Measurements from ENCODE around the gene AASDH. TPM values are rescaled to one million over a fixed set of nuclear protein-coding genes. Genes with fewer than 3 reads are reported as not detected.
A peak's percentile ranks its signal among the peaks of the same experiment; 100 is the strongest.

AASDH gene
- total and polyA plus RNA-seq, 12 donors: 2.0 to 8.7 (median 6.2) TPM

DNA sequence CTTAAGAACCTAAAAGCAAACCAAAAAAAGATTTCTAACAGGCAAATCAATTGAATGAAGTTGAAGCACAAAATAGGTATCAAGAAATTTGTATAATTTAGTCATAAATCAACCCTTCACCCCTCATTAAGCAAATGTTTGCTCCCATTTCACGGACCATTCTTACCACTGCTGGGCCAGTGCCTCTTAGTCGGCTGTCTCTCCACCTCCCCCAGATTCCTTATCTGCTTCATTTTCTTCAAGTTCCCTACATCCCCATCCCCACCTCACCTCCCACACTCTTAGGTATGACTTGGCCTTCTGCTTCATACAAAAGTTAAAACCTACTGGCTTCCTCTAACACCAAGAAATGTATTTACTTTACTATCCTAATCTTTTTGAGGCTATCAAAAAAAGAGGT is 11.8 kb downstream of the AASDH start:
- DNase-seq (no peak), ATAC-seq (no peak)
- TF ChIP-seq, protein P1, sequence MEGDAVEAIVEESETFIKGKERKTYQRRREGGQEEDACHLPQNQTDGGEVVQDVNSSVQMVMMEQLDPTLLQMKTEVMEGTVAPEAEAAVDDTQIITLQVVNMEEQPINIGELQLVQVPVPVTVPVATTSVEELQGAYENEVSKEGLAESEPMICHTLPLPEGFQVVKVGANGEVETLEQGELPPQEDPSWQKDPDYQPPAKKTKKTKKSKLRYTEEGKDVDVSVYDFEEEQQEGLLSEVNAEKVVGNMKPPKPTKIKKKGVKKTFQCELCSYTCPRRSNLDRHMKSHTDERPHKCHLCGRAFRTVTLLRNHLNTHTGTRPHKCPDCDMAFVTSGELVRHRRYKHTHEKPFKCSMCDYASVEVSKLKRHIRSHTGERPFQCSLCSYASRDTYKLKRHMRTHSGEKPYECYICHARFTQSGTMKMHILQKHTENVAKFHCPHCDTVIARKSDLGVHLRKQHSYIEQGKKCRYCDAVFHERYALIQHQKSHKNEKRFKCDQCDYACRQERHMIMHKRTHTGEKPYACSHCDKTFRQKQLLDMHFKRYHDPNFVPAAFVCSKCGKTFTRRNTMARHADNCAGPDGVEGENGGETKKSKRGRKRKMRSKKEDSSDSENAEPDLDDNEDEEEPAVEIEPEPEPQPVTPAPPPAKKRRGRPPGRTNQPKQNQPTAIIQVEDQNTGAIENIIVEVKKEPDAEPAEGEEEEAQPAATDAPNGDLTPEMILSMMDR (IDR thresholded peaks at IDR 0.05): no peak
- H3K27me3 ChIP-seq: no peaks in the 10 kb centered on the region
- peaks cover 0 to 59% (median 6%) of the 10 kb centered on the region in 9 donors for H3K36me3 ChIP-seq
- H3K4me3 ChIP-seq: no peak overlapping the region
- H3K9me3 ChIP-seq: no peaks in the 10 kb centered on the region
- H3K4me1 ChIP-seq: peaks cover 0 to 9% (median 0%) of the 10 kb centered on the region in 9 donors
- no peak overlapping the region for H3K27ac ChIP-seq
- WGBS, 2 donors: 70 to 81% methylated on average over 2 of the region's 2 CpGs
- intact Hi-C loops (cut with DNase I): no loop called here

DNA sequence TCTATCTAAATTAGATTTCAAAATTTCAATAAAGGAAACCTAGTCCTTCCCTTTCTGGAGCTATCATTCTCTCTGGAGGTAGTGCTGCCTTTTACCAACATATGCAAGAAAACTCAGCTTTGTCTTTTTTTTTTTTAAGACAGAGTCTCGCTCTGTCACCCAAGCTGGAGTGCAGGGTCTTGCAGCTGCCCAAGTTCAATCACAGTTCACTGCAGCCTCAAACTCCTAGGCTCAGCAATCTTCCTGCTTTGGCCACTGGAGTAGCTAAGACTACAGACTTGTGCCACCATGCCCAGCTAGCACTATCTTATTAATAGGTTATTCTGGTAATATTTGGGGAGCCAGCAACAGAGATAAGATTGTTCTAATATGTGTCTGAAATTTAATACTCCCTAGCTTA is 12.3 kb downstream of the AASDH start:
- TF ChIP-seq, protein P1 (IDR thresholded peaks at IDR 0.05): no peak
- H3K9me3 ChIP-seq: no peaks in the 10 kb centered on the region
- H3K27me3 ChIP-seq: no peaks in the 10 kb centered on the region
- no peak overlapping the region for H3K4me3 ChIP-seq
- H3K27ac ChIP-seq: no peak overlapping the region
- H3K4me1 ChIP-seq: peaks cover 0 to 9% (median 0%) of the 10 kb centered on the region in 9 donors
- WGBS, 2 donors: 92 to 97% methylated on average over 1 of the region's 1 CpG
- intact Hi-C loops (cut with DNase I): no loop called here
- peaks cover 0 to 59% (median 11%) of the 10 kb centered on the region in 9 donors for H3K36me3 ChIP-seq
- ATAC-seq (no peak), DNase-seq (no peak)

DNA sequence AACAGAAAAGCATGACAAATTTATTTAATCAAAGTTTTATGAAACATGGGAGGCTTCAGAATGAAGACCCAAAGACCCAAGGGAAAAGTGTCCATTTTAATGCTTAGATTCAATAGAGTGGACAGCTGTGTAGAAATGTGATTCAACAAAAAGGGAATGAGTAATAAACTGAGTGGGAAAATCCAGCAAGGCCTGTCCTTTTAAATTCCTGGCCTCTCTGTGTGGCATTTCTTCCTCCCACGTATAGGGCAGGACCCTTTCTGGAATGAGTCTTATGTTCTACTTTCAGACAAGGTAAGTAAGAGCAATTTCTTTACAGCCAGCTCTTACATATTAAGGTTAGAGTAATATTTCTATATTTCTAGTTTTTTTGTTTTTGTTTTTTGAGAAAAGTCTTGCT is 14.5 kb downstream of the AASDH start:
- DNase-seq (no peak), ATAC-seq (no peak)
- no peak overlapping the region for H3K27ac ChIP-seq
- H3K36me3 ChIP-seq: peaks cover 0 to 56% (median 13%) of the 10 kb centered on the region in 9 donors
- H3K27me3 ChIP-seq: no peaks in the 10 kb centered on the region
- peaks cover 0 to 9% (median 0%) of the 10 kb centered on the region in 9 donors for H3K4me1 ChIP-seq
- H3K9me3 ChIP-seq: no peaks in the 10 kb centered on the region
- TF ChIP-seq, protein P1 (IDR thresholded peaks at IDR 0.05): no peak
- WGBS, 2 donors: 2 to 72% methylated on average over 1 of the region's 1 CpG
- no peak overlapping the region for H3K4me3 ChIP-seq
- intact Hi-C loops (cut with DNase I): no loop called here

DNA sequence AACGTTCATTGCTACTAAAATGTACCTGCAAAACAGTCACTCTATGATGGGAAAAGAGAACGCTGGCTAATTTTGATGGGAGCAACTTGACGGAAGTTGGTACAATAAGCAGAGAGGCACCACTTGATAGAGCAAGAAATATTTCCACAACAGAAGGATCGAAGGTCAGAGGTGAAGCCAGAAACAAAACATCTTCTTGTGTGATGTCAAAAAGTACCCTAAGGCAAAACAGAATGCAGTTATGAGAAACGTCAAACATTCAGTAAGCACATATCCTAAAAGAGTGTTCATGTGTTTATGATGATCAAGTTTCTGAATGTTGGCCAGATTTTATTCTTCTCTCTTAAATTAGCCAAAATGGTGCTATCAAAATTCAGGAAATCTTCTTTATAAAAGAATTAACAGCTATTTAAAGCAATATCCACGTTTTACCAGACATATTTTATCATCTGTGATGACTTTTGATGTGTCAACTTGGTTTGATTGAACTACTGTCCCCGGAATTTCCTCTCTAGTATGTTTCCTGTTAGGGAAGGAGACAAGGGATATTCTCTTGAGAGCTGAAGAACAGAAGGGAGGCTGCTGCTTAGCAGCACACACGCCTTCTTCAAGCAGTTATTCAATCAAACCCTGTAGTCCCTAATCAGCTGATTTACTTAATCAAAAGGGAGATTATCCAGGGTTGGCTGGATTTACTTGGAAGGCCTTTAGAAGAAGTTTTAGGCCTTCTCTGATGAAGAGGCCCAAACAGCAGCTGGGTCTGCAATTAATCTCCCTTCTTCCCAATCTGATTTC is 15.7 kb downstream of the AASDH start:
- TF ChIP-seq, protein P1 (IDR thresholded peaks at IDR 0.05): no peak
- H3K4me3 ChIP-seq: no peak overlapping the region
- peaks cover 0 to 55% (median 13%) of the 10 kb centered on the region in 9 donors for H3K36me3 ChIP-seq
- DNase-seq: no peak
- H3K4me1 ChIP-seq: peaks cover 0 to 9% (median 0%) of the 10 kb centered on the region in 9 donors
- no peaks in the 10 kb centered on the region for H3K9me3 ChIP-seq
- no peaks in the 10 kb centered on the region for H3K27me3 ChIP-seq
- 58 to 73% methylated on average over 8 of the region's 8 CpGs for WGBS, 2 donors
- intact Hi-C loops (cut with DNase I): no loop called here
- peak overlapping the region in 1 of 10 donors; percentile 29 for H3K27ac ChIP-seq
- ATAC-seq: no peak

Measured in heart right ventricle (tissue), 16 donors.